Measurements from ENCODE around the gene SLC30A10.
"Not testable (repeated sequence)": the region's sequence is repeated elsewhere in the genome, so short reads cannot be mapped to it uniquely, and the experiment has no call there.

The SLC30A10 gene

GRCh38 chr1:219891846-219892245 is 36.5 kb downstream of the SLC30A10 start:
- not testable (repeated sequence) for DNase-seq (ENCODE audit: low spot score)

GRCh38 chr1:219888667-219889066 is 39.7 kb downstream of the SLC30A10 start:
- DNase-seq (ENCODE audit: low spot score) = not testable (repeated sequence)

GRCh38 chr1:219885680-219886079 is 42.7 kb downstream of the SLC30A10 start:
- no peak for DNase-seq (ENCODE audit: low spot score)

GRCh38 chr1:219883400-219884332 is 44.7 kb downstream of the SLC30A10 start:
- no peak for DNase-seq (ENCODE audit: low spot score)

GRCh38 chr1:219882755-219883154 is 45.6 kb downstream of the SLC30A10 start:
- DNase-seq (ENCODE audit: low spot score) = no peak

GRCh38 chr1:219882096-219882495 is 46.3 kb downstream of the SLC30A10 start:
- DNase-seq (ENCODE audit: low spot score) = no peak

GRCh38 chr1:219880765-219881457 is 47.4 kb downstream of the SLC30A10 start:
- DNase-seq (ENCODE audit: low spot score) = no peak

- no peak for DNase-seq (ENCODE audit: low spot score)
These were observed 51.6 kb downstream of the SLC30A10 start for GRCh38 chr1:219876798-219877209.

GRCh38 chr1:219875860-219876259 is 52.5 kb downstream of the SLC30A10 start:
- DNase-seq (ENCODE audit: low spot score) = no peak

- not testable (repeated sequence) for DNase-seq (ENCODE audit: low spot score)
These were observed 55.8 kb downstream of the SLC30A10 start for GRCh38 chr1:219872538-219872937.

GRCh38 chr1:219871427-219872057 is 56.8 kb downstream of the SLC30A10 start:
- DNase-seq (ENCODE audit: low spot score) = no peak

GRCh38 chr1:219868615-219869014 is 59.7 kb downstream of the SLC30A10 start:
- DNase-seq (ENCODE audit: low spot score) = not testable (repeated sequence)

Measured in kidney capillary endothelial cell (primary cell).